Measurements from ENCODE around the gene TTLL6.
"Not testable (repeated sequence)": the region's sequence is repeated elsewhere in the genome, so short reads cannot be mapped to it uniquely, and the experiment has no call there.

TTLL6 gene

DNA sequence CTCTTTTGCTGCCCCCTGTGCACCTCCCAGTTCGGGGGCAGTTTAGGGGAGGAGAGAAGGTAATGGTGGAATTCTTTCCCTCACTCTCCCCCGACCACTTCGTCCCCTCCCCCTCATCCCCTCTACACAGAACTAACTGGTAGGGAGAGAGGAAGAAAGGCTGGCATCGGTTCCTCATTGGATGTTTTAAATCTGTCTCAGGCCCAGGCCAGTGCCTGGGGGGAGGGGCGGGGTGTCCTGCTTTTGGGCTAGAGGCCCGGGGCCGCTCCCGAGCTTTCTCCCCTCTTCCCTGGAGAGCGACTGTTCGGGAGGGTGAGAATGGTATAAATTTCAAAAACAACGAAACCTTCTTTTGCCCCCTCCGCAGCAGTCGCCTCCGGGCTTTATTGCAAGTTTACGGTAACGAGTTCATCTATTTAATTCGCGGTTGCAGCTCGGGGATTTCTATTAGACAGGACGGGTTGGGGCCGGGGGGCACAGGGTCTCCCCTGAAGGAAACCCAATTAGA, 94.1 kb downstream of the TTLL6 start, which contains the start of gene PRAC2:
PRAC2 (plus strand) TSS at position 271 of the 508 bp plus-strand sequence. CDS start 1,226 bp downstream, outside the sequence.
- no peak for DNase-seq

DNA sequence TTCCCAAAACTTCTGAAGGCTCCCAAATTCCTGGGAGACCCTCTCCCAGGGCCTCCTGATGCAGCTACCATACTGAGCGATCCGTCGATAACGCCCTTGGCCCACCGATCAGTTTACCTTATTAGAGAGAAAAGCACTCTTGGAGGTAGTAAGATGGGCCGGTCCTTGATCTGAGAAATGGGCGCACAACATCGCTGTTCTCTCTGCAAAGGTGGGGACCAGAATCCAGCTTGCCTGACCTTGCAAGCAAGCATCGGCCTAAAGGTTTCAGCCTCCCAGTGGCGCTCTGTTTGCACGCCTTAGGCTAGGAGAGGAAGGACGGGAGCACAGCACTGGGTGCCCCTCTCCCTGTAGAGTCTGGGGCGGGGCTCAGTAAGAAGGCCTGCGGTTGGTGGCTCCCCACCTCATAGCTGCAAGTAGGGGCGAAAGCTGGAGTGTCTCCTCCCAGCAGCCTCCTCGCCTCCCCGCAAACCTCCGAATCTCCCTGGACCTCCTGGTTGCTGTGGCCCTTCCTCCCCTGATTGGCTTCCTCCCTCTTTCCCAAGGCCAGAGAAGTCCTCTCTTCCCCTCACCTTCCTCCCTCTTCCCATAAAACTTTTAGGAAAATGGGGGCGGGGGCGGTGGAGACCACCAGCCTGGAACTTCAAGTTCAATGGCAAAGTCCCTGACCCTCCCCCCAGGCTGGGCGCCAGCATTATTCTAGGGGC, 94.7 kb downstream of the TTLL6 start, which contains the start of gene PRAC1:
PRAC1 (minus strand) TSS at position 318 of the 707 bp plus-strand sequence; CDS start at position 192, 126 bp downstream.
- no peak for DNase-seq

- DNase-seq = no peak
Measured at GRCh38 chr17:48721009-48721402, 96.0 kb downstream of the TTLL6 start.

DNA sequence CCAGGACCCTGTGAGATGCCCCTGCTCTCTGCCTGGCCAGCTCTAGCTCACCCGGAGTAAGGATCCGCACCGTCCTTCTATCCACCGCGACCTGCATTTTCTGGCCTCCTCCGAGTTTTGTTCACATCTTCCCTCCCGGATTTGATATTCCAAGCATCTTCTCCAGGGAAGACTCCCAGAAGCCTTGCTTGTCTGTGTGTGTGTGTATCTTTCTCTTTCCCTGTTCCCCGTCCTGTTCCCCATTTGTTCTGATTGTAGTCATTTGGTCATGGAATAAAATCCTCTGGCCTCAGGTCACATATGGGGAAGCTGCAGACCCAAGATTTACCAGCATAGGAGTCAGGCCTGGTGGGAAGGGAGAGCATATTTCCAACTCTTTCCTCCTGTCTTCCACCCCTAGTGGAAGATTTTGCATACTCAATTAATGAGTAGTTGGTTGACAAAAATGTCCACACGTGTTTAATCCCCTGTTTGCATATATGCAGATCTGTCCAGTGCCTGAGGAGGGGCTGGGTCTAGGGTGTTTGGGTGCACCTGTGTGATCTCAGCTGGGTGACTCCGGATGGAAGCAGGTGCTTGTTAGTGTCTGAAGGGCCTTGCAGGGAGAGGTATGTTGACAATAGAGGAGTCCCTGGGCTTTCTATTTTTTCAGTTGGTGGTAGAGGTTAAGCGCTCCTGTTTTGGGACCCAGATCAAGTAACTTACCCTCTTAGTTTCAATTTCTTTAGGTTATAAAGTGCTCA, 96.6 kb downstream of the TTLL6 start:
- DNase-seq = no peak

GRCh38 chr17:48719642-48720265, 97.3 kb downstream of the TTLL6 start:
- peak; percentile 67 for DNase-seq

DNA sequence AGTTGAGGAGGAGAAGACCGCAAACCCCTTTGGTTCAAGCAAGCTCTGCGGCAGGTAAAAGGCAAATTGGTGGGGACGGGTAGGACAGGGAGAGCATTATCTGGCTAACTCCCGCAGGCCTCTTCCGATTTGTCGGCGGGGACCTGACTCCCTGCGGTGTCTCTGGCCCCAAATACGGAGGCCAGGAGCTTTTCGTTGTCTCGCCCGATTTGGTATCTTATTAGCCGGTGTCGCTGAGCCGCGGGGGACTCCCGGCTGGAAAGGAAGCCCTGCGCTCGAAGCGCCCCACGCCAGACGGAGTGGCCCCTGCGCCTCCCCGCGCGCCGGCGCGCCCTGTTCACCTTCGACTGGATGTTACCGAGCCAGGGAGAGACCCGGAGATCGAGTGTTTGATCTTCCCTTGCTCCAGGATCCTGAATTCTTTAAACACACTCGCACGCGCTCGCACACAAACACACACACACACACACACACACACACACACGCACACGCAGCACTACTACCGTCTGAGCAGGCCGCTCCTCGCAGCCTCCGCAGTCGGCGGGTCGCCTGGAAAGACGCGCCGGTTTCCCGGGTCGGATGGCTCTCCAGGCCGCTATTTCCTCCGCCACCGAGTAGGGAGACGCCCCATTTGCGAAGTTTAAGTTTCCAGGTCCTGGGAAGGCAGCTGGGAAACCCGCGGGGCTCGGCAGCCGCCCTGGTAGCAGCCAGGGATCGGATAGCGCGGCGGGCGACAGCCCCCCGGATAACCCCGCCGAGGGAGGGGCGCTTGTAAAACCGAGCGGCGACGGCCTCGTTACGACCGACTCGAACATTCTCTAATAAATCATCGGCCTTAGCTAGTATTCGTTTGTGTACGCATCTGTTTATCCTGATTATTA, 98.0 kb downstream of the TTLL6 start:
- peak; percentile 87 for DNase-seq

DNA sequence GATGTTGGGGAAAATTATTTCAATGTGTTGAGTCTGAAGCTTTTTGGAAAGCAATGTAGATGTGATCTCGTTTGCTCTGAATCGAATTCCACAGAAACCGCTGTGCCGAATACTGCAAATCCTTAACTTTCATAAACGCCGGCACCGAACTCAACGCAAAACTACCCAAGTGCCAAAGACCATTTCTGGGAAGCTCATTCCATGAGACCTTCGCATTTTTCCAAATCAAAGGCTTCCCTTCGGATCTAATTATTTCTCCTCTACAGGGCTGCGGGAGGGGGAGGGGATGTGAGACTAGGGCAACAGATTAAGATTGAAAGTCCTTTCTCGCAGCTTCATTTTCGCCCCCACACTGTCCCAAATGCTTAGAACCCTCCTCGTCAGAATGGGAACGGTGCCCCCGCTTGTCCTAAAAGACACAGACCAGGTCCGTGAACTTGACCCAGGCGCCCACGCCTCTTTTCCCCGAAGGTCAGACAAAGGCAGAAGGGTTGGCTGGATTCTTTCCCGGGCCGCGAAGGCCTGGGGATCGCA, 98.7 kb downstream of the TTLL6 start:
- peak; percentile 86 for DNase-seq

DNA sequence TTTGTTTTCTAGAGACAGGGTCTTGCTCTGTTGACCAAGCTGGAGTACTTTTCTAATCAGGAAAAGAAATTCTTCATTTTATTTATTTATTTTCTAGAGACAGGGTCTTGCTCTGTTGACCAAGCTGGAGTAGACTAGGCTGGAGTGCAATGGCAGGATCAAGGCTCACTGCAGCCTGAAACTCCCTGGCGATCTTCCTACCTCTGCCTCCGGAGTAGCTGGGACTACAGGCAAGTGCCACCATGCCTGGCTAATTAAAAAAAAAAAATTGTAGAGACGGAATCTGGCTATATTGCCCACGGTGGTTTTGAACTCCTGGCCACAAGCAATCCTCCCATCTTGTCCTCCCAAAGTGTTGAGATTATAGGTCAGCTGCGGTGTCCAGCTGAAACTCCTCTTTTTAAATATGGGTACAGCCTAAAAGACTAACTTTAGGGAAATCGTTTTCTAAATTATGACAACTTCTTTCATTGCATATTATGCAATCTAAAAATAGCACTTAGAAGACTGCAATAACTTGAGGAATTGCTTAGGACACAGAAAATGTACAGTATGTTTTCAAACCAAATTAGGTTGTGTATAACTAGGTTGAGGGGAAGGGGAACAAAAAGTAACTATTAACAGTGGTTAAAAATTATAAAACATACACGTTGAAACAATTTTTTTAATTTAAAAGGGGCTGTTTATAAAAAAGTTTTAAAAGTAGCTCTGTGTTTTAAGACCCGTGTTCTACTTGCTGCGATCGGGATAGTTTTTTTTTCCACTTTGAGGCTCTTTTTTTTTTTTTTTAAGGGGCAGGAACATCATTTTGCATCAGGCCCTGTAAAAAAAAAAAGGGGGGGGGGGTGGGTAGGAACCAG, 99.4 kb downstream of the TTLL6 start:
- DNase-seq = peak; percentile 51

- not testable (repeated sequence) for DNase-seq
Measured at GRCh38 chr17:48716549-48716948, 100.5 kb downstream of the TTLL6 start.

DNA sequence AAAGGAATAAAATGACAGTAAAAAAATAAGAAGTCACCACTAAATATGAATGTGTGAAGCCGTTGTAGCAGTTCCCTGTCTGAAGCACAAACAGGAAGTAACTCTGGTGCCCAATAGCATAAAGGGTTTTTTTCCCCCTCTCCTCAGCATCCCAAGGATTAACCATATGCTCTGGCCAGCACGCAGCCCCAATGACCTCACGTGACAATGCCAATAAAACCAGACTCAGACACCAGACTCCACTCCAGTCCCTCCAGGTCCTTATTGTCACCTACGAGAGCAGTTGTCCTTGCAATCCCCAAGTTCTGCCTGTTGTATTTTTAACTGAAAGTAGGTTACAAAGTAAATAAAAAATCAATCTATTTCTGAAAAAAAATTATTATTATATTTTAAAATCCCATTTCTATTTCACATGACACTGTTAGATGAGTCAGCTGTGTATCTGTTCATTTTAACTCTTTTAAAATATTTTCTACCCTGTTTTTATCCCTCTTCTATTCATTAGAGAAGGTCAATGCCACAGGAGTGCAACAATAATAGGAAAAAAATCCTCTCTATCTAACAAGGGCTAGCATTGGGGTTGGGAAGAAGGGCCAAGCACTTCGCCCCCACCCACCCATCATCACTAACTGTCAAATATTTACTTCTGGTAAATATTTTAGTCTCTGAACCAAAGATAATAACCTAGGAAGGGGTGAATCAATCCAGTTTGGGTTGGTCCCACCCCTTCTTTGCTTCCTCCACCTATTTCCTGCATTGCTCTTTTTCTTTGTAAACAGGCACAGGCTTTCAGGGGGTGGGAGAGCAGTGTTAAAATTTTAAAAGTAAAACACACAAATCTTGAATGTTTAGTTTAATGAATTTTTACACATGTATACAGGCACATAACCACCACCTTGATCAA, 101.3 kb downstream of the TTLL6 start:
- no peak for DNase-seq
